RPMI8226 (cell line): ENCODE results near the gene MICALL2.
A peak's percentile ranks its signal among the peaks of the same experiment; 100 is the strongest.

ENCODE experiments used
- DNase-seq: peaks from one replicate; pipeline ENCODE4 v3.0.0-alpha.2; 2015

MICALL2 gene

GRCh38 chr7:1431634-1432380, 27.5 kb downstream of the MICALL2 start:
- DNase-seq = peak; percentile 55

GRCh38 chr7:1431226-1431625, 28.0 kb downstream of the MICALL2 start:
- DNase-seq = no peak

DNA sequence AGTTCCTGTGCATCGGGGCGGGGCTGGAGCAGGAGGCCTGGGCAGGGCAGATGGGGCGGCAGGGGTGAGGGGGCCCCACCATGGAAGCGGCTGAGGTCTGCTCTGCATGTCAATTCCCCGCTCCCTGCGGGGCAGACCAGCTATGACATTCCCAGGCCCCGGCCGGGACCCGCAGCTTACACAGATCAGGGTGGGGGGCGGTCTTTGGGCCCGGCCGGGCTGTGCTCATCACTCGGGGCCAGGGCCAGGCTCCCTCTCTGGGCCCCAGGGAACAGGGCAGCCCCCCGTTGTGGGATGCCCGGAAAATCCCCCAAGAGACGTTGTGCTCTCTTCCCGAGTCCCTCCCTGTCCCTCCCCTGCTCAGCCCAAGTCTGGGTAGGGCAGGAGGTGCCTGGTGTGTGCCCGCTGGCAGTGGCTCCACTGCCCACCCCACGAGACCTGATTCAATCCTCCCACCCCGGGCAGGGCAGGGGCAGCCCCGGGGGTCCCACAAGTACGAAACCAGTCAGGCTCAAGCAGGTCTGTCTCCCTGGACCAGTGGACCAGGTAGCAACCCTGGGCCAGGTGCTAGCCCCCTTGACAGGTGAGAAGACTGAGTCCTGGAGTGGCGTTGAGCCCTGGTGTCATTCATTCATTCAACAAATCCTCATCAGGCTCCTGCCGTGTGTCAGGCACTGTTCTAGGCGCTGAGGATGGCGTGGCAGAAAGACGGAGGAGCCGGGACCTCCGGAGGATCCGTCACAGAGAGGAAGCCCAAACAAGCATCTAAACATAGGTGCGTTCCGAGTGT, 29.0 kb downstream of the MICALL2 start:
- no peak for DNase-seq

DNA sequence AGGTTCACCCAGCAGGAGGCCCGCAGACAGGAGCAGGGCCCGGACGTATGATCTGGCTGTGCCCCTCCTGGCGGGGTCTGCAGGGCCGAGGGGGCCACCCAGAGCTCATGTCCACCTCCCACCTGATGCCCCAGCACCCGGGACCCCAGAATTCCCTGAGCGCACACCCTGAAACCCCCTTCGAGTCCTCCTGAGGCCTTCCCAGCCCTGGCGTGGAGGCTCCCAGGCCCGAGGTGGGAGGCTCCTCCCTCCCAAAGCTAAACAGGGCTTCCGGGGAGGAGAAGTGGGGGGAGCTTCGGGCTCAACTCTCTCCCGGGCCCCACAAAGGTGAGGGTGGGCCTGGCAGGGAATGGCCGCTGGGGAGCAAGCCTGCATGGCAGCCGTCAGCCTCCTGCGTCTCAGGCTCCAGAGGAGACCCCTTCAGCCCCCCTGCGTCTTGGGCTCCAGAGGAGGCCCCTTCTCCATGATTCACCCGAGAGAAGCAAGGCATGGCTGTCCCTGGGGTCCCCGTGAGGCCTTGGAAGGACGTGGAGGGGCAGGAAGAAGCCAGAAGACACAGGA, 30.2 kb downstream of the MICALL2 start:
- DNase-seq = no peak

DNA sequence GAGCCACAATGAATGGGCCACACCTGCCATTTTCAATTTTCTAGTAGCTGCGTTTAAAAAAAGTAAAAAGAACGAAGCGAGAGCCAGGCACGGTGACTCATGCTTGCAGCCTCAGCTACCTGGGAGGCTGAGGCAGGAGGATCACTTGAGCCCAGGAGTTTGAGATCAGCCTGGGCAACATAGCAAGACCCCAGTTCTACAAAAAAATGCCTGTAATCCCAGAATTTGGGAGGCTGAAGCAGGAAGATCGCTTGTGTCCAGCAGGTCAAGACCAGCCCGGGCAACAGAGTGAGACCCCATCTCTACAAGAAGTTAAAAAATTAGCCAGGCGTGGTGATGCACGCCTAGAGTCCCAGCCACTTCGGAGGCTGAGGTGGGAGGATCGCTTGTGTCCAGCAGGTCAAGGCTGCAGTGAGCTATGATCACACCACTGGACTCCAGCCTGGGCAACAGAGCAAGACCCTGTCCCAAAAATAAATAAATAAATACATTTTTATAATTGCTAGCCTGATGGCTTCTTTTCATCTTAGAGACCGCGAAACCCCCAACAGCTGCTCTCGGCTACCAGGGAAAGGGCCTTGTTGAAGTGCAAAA, 32.1 kb downstream of the MICALL2 start:
- DNase-seq = no peak

GRCh38 chr7:1426474-1426873, 32.8 kb downstream of the MICALL2 start:
- DNase-seq = no peak

- no peak for DNase-seq
Observed at GRCh38 chr7:1425292-1426136, 33.8 kb downstream of the MICALL2 start.

GRCh38 chr7:1424041-1424440, 35.2 kb downstream of the MICALL2 start:
- no peak for DNase-seq

GRCh38 chr7:1423264-1423811, 35.9 kb downstream of the MICALL2 start:
- DNase-seq = no peak

DNA sequence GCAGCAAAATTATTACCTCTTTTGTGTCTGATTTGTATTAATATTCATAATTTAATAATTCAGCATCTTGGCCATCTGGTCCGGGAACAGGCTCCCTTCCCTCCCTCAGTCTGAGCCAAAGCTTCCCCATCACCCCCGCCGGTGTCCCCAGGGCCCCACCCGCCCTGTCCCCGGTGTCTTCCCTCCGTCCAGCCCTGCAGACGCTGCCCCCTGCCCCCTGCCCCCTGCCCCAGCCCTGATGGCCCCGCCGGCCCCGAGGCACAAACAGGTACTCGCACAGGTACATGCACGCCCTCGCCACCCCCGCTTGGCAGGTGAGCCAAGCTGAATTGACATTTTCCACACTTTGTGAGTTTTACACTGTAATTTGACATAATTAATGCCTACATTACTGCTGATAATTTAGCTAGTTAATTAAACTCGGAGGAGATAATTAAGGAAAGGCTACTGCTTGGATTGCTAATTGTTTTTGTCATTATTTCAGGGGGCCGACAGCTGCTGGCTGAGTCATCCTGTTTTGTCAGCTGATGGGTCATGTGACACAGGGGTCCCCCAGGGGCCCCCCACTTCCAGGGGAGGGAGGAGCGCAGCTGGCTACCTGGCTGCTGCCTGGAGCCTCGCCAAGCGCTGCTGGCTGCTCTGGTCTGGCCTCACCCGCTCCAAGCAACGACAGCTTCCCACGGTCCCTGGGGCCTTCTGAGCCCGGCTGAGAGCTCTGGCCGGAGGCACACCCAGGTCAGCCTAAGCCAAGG, 36.6 kb downstream of the MICALL2 start:
- peak; percentile 76 for DNase-seq

DNA sequence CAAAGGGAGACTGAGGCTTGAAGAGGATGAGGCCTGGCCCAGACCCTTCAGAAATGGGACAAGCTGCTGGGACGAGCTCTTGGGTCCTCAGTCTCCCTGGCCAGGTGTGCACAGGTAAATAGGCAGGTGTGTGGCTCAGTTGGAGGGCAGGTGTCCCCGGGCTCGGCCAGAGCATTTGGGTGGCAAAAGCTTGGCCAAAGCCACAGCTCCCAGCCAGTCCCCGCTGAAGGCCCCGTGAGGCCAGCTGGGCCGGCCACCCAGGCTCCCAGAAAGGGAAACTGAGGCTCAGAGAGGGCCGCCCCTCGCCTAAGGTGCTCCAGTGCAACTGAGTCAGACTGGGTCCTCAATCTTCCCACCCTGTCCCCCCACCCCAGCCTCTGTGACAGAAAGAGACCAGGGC, 37.3 kb downstream of the MICALL2 start:
- DNase-seq = no peak

DNA sequence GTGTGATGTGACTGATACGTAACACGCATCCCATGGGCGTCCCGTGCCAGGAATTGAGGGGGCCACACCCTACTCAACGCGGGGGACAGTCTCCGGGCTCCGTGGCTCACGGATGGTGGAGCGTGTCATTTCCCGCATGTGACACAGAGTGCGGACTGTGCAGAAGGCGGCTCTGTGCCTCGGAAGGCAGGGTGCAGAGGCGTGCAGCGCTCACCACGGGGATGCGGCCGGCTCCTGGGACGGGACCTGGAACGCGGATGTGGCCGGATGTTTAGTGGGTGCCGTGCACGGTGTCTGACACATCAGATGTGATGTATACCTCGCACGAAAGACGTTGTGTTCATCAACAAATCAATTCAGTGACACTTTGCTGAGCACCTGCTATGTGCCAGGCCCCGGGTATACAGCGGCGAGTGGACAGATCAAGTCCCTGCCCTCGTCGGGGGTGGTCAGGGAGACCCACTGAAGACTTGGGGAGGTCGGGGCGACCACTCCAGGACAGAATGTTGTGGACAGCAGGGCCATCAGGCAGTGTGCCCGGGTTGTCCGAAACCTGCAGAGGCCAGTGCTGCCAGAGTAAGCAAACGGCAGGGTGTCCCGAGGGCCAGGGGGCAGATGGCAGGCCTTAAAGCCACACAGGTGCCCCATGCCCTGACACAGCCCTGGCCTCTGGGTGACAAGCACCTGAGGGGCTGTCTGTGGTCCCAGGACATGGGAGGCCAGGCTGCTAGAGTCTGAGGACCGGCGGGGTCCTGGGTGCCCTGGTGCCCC, 38.1 kb downstream of the MICALL2 start:
- no peak for DNase-seq

DNA sequence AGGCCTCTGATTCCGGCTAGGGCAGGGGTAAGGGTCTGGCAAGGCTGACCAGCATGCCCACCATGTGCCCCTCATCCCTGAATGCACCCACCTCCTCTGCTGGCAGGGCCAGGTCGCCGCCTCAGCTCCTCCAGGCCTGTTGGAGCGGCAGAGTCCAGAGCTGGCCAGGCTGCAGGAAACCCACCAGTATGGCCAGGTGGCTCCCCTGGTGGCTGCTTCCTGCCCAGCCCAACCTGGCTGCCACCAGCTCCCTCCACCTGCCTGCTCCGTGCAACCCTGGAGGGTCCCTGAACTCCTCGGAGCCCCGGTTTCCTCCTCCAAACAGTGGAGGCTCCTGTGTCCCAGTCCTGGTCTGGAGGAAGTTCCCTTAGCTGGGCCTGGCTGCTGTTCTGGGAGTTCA, 39.6 kb downstream of the MICALL2 start:
- DNase-seq = no peak

DNA sequence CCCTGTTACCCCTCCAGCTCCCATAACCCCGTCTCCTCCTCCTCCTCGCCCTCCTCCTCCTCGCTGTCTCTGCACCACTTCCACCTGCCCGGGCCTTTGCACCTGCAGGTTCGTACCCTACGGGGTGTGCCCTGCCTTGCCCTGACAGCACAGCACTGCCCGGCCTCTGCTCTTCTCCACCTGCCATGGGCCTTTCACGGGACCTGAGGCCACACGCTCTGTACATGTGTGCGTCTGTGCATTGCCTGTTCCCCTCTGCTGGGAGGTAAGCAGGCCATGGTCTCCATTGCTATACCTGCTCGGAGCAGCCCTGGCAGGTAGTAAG, 40.0 kb downstream of the MICALL2 start:
- peak; percentile 40 for DNase-seq

GRCh38 chr7:1418505-1419309, 40.6 kb downstream of the MICALL2 start:
- DNase-seq = peak; percentile 46

GRCh38 chr7:1415389-1415990, 43.8 kb downstream of the MICALL2 start:
- no peak for DNase-seq

DNA sequence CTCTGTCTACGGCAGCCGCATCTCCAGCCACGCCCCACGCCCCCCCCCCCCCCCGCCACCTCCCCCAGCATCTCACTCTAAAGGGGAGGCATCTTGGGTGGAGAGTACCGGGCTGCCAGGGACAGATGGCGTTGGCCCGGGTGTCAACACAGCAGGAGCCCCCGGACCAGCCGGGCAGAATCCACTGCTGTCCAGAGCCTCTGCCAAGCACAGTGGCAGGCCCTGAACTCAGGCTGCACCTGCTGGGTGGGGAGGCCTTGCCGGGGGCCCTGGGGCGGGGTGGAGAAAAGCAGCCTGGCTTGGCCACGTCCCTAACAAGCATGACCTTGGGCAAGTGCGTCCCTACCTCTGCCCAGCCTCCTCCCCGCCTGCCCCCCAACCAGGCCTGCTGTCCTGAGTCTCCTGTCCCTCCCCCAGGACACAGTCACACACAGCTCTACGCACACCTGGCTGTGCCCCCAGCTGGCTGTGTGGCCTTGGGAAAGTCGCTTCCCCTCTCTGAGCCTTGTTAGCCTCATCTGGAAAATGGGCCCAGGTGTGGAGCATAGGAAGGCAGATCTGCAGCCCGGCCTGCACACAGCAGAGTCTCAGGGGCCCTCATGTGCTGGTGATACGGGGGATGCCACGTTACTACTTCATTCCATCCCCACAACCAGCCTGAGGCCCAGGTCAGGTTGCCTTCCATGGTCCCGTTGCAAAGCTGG, 45.2 kb downstream of the MICALL2 start:
- DNase-seq = no peak

GRCh38 chr7:1412322-1413261, 46.7 kb downstream of the MICALL2 start:
- DNase-seq = peak; percentile 85
